ENCODE measurements around the gene METRNL. TPM values are rescaled to one million over a fixed set of nuclear protein-coding genes. Genes with fewer than 3 reads are reported as not detected.

The METRNL gene
- polyA plus RNA-seq, 3 donors: 13.1 to 133 (median 29.8) TPM

- no peak for DNase-seq
- no peak overlapping the region for H3K4me3 ChIP-seq (replicated peaks in 1 of 3; ENCODE audit: low read depth in 2 of 3, low read length in 3 of 3)
- H3K36me3 Mint-ChIP-seq: no peaks in the 10 kb centered on the region
- H3K36me3 ChIP-seq (replicated peaks in 1 of 2; ENCODE audit: control insufficient read depth in 1 of 2, insufficient read depth in 2 of 2, low read length in 2 of 2): no peaks in the 10 kb centered on the region
- no peaks in the 10 kb centered on the region for H4K20me1 ChIP-seq (ENCODE audit: insufficient read depth, low read length)
- H3K27me3 ChIP-seq (ENCODE audit: control insufficient read depth in 2 of 2, insufficient read depth in 2 of 2, low read length in 2 of 2): no peaks in the 10 kb centered on the region
- H3K79me2 ChIP-seq (ENCODE audit: insufficient read depth, low read length): no peaks in the 10 kb centered on the region
- no peak overlapping the region for H3K4me2 ChIP-seq (replicated peaks; ENCODE audit: extremely low read depth, low read length, poor library complexity, severe bottlenecking)
- TF ChIP-seq, protein P1, sequence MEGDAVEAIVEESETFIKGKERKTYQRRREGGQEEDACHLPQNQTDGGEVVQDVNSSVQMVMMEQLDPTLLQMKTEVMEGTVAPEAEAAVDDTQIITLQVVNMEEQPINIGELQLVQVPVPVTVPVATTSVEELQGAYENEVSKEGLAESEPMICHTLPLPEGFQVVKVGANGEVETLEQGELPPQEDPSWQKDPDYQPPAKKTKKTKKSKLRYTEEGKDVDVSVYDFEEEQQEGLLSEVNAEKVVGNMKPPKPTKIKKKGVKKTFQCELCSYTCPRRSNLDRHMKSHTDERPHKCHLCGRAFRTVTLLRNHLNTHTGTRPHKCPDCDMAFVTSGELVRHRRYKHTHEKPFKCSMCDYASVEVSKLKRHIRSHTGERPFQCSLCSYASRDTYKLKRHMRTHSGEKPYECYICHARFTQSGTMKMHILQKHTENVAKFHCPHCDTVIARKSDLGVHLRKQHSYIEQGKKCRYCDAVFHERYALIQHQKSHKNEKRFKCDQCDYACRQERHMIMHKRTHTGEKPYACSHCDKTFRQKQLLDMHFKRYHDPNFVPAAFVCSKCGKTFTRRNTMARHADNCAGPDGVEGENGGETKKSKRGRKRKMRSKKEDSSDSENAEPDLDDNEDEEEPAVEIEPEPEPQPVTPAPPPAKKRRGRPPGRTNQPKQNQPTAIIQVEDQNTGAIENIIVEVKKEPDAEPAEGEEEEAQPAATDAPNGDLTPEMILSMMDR (IDR thresholded peaks at IDR 0.05): no peak
- 75% methylated on average over 6 of the region's 14 CpGs for WGBS (ENCODE audit: insufficient coverage)
- no peak overlapping the region for H3K27ac ChIP-seq (ENCODE audit: low read depth in 1 of 2, low read length in 2 of 2)
- H3K4me1 Mint-ChIP-seq: peaks cover 23% of the 10 kb centered on the region
- H3K4me1 ChIP-seq (ENCODE audit: control insufficient read depth in 1 of 2, insufficient read depth in 2 of 2, low read length in 2 of 2): peaks cover 0 to 17% of the 10 kb centered on the region in 2 donors
- intact Hi-C loops (cut with micrococcal nuclease): no loop called here
- H3K9me3 Mint-ChIP-seq: peaks cover 0 to 6% (median under 1%) of the 10 kb centered on the region in 7 donors
- no peaks in the 10 kb centered on the region for H3K9me3 ChIP-seq (replicated peaks in 1 of 2; ENCODE audit: control insufficient read depth in 1 of 2, insufficient read depth in 1 of 2, low read length in 2 of 2)
- H3K27me3 Mint-ChIP-seq (ENCODE audit: low read depth in 3 of 3): peaks cover 26 to 44% (median 40%) of the 10 kb centered on the region in 3 donors
- no peak overlapping the region for H3K4me3 Mint-ChIP-seq
- H2AFZ ChIP-seq (ENCODE audit: insufficient read depth, low read depth, low read length, poor library complexity, severe bottlenecking): no peak overlapping the region
- no peak overlapping the region for H3K9ac ChIP-seq (ENCODE audit: insufficient read depth, low read length, poor library complexity, severe bottlenecking)
- no peak overlapping the region for H3K27ac Mint-ChIP-seq
Observed at GRCh38 chr17:83107656-83108048, 28.2 kb downstream of the METRNL start.

GRCh38 chr17:83108709-83109108 is 29.3 kb downstream of the METRNL start:
- H3K27ac ChIP-seq (ENCODE audit: low read depth in 1 of 2, low read length in 2 of 2): no peak overlapping the region
- no peak overlapping the region for H3K4me2 ChIP-seq (replicated peaks; ENCODE audit: extremely low read depth, low read length, poor library complexity, severe bottlenecking)
- H3K27me3 ChIP-seq (ENCODE audit: control insufficient read depth in 2 of 2, insufficient read depth in 2 of 2, low read length in 2 of 2): no peaks in the 10 kb centered on the region
- Mint-ChIP-seq H3K9me3 (peaks cover 0 to 4% (median 2%) of the 10 kb centered on the region in 7 donors), H3K4me1 (peaks cover 20% of the 10 kb centered on the region), H3K4me3 (peak overlapping the region in 1 of 2 donors; percentile 35), H3K27me3 (ENCODE audit: low read depth in 3 of 3) (peaks cover 28 to 42% (median 40%) of the 10 kb centered on the region in 3 donors), H3K36me3 (no peaks in the 10 kb centered on the region), H3K27ac (no peak overlapping the region)
- no peaks in the 10 kb centered on the region for H3K36me3 ChIP-seq (replicated peaks in 1 of 2; ENCODE audit: control insufficient read depth in 1 of 2, insufficient read depth in 2 of 2, low read length in 2 of 2)
- no peaks in the 10 kb centered on the region for H3K9me3 ChIP-seq (replicated peaks in 1 of 2; ENCODE audit: control insufficient read depth in 1 of 2, insufficient read depth in 1 of 2, low read length in 2 of 2)
- TF ChIP-seq, protein P1 (IDR thresholded peaks at IDR 0.05): no peak
- intact Hi-C loops (cut with micrococcal nuclease): no loop called here
- DNase-seq: no peak
- 95% methylated on average over 25 of the region's 25 CpGs for WGBS (ENCODE audit: insufficient coverage)
- H3K4me1 ChIP-seq (ENCODE audit: control insufficient read depth in 1 of 2, insufficient read depth in 2 of 2, low read length in 2 of 2): peaks cover 0 to 9% of the 10 kb centered on the region in 2 donors
- no peak overlapping the region for H2AFZ ChIP-seq (ENCODE audit: insufficient read depth, low read depth, low read length, poor library complexity, severe bottlenecking)
- H4K20me1 ChIP-seq (ENCODE audit: insufficient read depth, low read length): no peaks in the 10 kb centered on the region
- H3K4me3 ChIP-seq (replicated peaks in 1 of 3; ENCODE audit: low read depth in 2 of 3, low read length in 3 of 3): no peak overlapping the region
- H3K9ac ChIP-seq (ENCODE audit: insufficient read depth, low read length, poor library complexity, severe bottlenecking): no peak overlapping the region
- H3K79me2 ChIP-seq (ENCODE audit: insufficient read depth, low read length): no peaks in the 10 kb centered on the region

Data from CD14-positive monocyte (primary cell).